Measurements from ENCODE around the gene TNNC1. TPM values are rescaled to one million over a fixed set of nuclear protein-coding genes. Genes with fewer than 3 reads are reported as not detected.

TNNC1 gene
- total RNA-seq, 1 donor from 2014 or later, result 12.4 TPM

DNA sequence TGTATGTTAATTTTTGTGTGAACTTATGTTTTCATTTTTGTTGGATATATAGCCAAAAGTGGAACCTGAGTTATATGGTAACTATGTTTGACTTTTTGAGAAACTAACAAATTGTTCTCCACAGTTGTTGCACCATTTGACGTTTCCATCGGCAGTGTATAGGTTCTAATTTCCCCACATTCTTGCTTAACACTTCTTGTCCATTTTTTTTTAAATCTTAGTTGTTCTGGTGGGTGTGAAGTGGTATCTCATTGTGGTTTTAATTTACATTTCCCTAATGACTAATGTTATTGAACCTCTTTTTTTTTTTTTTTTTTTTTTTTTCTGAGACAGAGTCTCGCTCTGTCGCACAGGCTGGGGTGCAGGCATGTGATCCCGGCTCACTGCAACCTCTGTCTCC, 9.6 kb upstream of the TNNC1 start:
- peaks cover 13% of the 10 kb centered on the region for H3K4me1 ChIP-seq (ENCODE audit: insufficient read depth, low read length)
- H3K4me1 Mint-ChIP-seq (ENCODE audit: low read depth, unreplicated experiment), result peaks cover 7% of the 10 kb centered on the region
- H3K9me3 ChIP-seq (ENCODE audit: insufficient read depth, low read depth, low read length), result no peaks in the 10 kb centered on the region
- H3K27me3 Mint-ChIP-seq (ENCODE audit: low read depth, unreplicated experiment), result no peaks in the 10 kb centered on the region
- H3K9me3 Mint-ChIP-seq (ENCODE audit: unreplicated experiment), result no peaks in the 10 kb centered on the region
- H3K36me3 Mint-ChIP-seq (ENCODE audit: low read depth, unreplicated experiment), result peaks cover 13% of the 10 kb centered on the region
- no peaks in the 10 kb centered on the region for H3K27me3 ChIP-seq (ENCODE audit: insufficient read depth, low read length)
- H3K27ac Mint-ChIP-seq (ENCODE audit: unreplicated experiment), result no peak overlapping the region
- no peak for FAIRE-seq
- TF ChIP-seq EZH2 (IDR thresholded peaks at IDR 0.05; ENCODE audit: insufficient read depth, low read length), result no peak
- TF ChIP-seq, protein P1, sequence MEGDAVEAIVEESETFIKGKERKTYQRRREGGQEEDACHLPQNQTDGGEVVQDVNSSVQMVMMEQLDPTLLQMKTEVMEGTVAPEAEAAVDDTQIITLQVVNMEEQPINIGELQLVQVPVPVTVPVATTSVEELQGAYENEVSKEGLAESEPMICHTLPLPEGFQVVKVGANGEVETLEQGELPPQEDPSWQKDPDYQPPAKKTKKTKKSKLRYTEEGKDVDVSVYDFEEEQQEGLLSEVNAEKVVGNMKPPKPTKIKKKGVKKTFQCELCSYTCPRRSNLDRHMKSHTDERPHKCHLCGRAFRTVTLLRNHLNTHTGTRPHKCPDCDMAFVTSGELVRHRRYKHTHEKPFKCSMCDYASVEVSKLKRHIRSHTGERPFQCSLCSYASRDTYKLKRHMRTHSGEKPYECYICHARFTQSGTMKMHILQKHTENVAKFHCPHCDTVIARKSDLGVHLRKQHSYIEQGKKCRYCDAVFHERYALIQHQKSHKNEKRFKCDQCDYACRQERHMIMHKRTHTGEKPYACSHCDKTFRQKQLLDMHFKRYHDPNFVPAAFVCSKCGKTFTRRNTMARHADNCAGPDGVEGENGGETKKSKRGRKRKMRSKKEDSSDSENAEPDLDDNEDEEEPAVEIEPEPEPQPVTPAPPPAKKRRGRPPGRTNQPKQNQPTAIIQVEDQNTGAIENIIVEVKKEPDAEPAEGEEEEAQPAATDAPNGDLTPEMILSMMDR (IDR thresholded peaks at IDR 0.05; ENCODE audit: insufficient read depth, low read depth, low read length), result no peak
- peaks cover 24% of the 10 kb centered on the region for H3K36me3 ChIP-seq (ENCODE audit: insufficient read depth, low read length)
- no peak for DNase-seq (ENCODE audit: low read depth)
- no peak overlapping the region for H3K4me3 ChIP-seq (ENCODE audit: insufficient read depth, low read depth, low read length)
- no peak overlapping the region for H3K4me3 Mint-ChIP-seq (ENCODE audit: unreplicated experiment)
- H3K9ac ChIP-seq (ENCODE audit: low read length), result no peak overlapping the region
- H3K4me2 ChIP-seq (ENCODE audit: low read length), result no peak overlapping the region
- peaks cover 68% of the 10 kb centered on the region for H3K79me2 ChIP-seq (ENCODE audit: insufficient read depth, low read length)
- no peak overlapping the region for H3K27ac ChIP-seq (ENCODE audit: low read depth, low read length)
- H4K20me1 ChIP-seq (ENCODE audit: insufficient read depth, low read length), result peaks cover 83% of the 10 kb centered on the region
- no peak overlapping the region for H2AFZ ChIP-seq (ENCODE audit: low read depth, low read length)

DNA sequence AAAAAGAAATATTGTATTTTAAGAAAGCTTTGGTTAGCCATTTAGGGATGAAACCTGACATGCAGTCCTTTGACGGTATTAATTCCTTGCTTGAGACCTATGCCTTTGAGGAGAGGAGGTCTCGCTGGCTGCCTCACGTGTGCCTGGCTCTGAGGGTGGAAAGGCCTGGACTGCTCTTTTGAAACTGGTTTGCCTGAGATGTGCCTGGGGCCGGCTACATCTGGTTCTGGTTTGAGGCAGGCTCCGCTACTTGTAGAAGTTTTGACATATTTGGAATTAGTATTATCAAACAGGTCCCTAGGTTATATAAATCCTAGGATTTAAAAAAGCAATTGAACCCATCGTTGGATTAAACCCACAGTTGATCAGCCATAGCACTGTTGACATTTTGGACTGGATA, 8.0 kb upstream of the TNNC1 start:
- H4K20me1 ChIP-seq (ENCODE audit: insufficient read depth, low read length), result peaks cover 82% of the 10 kb centered on the region
- FAIRE-seq, result no peak
- Mint-ChIP-seq H3K36me3 (ENCODE audit: low read depth, unreplicated experiment) (peaks cover 13% of the 10 kb centered on the region), H3K27ac (ENCODE audit: unreplicated experiment) (no peak overlapping the region), H3K4me3 (ENCODE audit: unreplicated experiment) (no peak overlapping the region), H3K4me1 (ENCODE audit: low read depth, unreplicated experiment) (peaks cover 11% of the 10 kb centered on the region), H3K9me3 (ENCODE audit: unreplicated experiment) (no peaks in the 10 kb centered on the region), H3K27me3 (ENCODE audit: low read depth, unreplicated experiment) (no peaks in the 10 kb centered on the region)
- DNase-seq (ENCODE audit: low read depth), result no peak
- H3K36me3 ChIP-seq (ENCODE audit: insufficient read depth, low read length), result peaks cover 28% of the 10 kb centered on the region
- peaks cover 69% of the 10 kb centered on the region for H3K79me2 ChIP-seq (ENCODE audit: insufficient read depth, low read length)
- H3K9ac ChIP-seq (ENCODE audit: low read length), result no peak overlapping the region
- no peak overlapping the region for H2AFZ ChIP-seq (ENCODE audit: low read depth, low read length)
- no peaks in the 10 kb centered on the region for H3K9me3 ChIP-seq (ENCODE audit: insufficient read depth, low read depth, low read length)
- no peak overlapping the region for H3K4me3 ChIP-seq (ENCODE audit: insufficient read depth, low read depth, low read length)
- H3K27me3 ChIP-seq (ENCODE audit: insufficient read depth, low read length), result no peaks in the 10 kb centered on the region
- H3K4me2 ChIP-seq (ENCODE audit: low read length), result no peak overlapping the region
- H3K4me1 ChIP-seq (ENCODE audit: insufficient read depth, low read length), result peaks cover 21% of the 10 kb centered on the region
- TF ChIP-seq EZH2 (IDR thresholded peaks at IDR 0.05; ENCODE audit: insufficient read depth, low read length), result no peak
- TF ChIP-seq, protein P1 (IDR thresholded peaks at IDR 0.05; ENCODE audit: insufficient read depth, low read depth, low read length), result no peak
- H3K27ac ChIP-seq (ENCODE audit: low read depth, low read length), result no peak overlapping the region

DNA sequence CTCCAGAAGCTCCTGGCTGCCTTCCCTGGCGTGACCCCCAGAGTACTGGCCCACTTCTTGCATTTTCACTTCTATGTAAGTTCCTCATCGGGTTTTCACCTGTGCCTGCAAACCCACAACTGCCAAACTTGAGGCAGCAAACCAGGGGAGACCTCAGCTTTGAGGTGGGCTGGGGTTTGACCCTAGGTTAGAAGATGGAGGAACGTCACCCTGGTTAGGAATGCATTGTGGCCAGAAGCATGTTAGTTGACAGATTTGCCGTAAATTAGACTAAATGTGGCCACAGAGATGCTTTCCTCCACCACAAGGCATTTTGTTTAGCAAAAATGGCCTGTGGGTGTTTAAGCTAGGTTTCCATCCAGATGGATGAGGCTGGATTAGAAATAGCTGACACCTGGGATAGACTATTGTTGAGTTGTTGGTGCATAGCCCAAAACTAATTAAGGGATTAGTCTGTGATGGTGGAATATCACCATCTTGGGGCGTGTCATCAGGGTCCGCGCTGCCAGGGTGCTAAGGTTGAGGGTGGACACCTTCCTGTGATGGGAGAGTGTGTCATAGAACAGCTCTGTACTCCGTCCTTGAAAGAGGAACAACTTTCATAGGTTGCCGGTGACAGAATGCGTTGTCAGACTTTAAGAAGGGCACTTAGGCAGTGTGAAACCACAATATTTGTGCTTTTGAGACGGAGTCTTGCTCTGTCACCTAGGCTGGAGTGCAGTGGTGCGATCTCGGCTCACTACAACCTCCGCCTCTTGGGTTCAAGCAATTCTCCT, 5.1 kb upstream of the TNNC1 start:
- no peak overlapping the region for H3K4me3 Mint-ChIP-seq (ENCODE audit: unreplicated experiment)
- H3K27ac ChIP-seq (ENCODE audit: low read depth, low read length), result no peak overlapping the region
- H3K4me3 ChIP-seq (ENCODE audit: insufficient read depth, low read depth, low read length), result no peak overlapping the region
- H3K4me1 ChIP-seq (ENCODE audit: insufficient read depth, low read length), result peaks cover 26% of the 10 kb centered on the region
- peaks cover 64% of the 10 kb centered on the region for H3K79me2 ChIP-seq (ENCODE audit: insufficient read depth, low read length)
- FAIRE-seq, result no peak
- peaks cover 65% of the 10 kb centered on the region for H4K20me1 ChIP-seq (ENCODE audit: insufficient read depth, low read length)
- no peak overlapping the region for H3K9ac ChIP-seq (ENCODE audit: low read length)
- no peaks in the 10 kb centered on the region for H3K9me3 ChIP-seq (ENCODE audit: insufficient read depth, low read depth, low read length)
- peaks cover 18% of the 10 kb centered on the region for H3K4me1 Mint-ChIP-seq (ENCODE audit: low read depth, unreplicated experiment)
- H2AFZ ChIP-seq (ENCODE audit: low read depth, low read length), result no peak overlapping the region
- TF ChIP-seq, protein P1 (IDR thresholded peaks at IDR 0.05; ENCODE audit: insufficient read depth, low read depth, low read length), result no peak
- no peak for TF ChIP-seq EZH2 (IDR thresholded peaks at IDR 0.05; ENCODE audit: insufficient read depth, low read length)
- H3K4me2 ChIP-seq (ENCODE audit: low read length), result no peak overlapping the region
- no peaks in the 10 kb centered on the region for H3K27me3 Mint-ChIP-seq (ENCODE audit: low read depth, unreplicated experiment)
- no peaks in the 10 kb centered on the region for H3K9me3 Mint-ChIP-seq (ENCODE audit: unreplicated experiment)
- no peak for DNase-seq (ENCODE audit: low read depth)
- H3K27me3 ChIP-seq (ENCODE audit: insufficient read depth, low read length), result no peaks in the 10 kb centered on the region
- peaks cover 28% of the 10 kb centered on the region for H3K36me3 ChIP-seq (ENCODE audit: insufficient read depth, low read length)
- H3K36me3 Mint-ChIP-seq (ENCODE audit: low read depth, unreplicated experiment), result peaks cover 9% of the 10 kb centered on the region
- no peak overlapping the region for H3K27ac Mint-ChIP-seq (ENCODE audit: unreplicated experiment)

Measured in astrocyte (in vitro differentiated cells and primary cell).